SH-SY5Y (cell line): Measurements from ENCODE around the gene PIGS.

Experiments
- GATA2 ChIP-seq: IDR thresholded peaks from 2 replicates; pipeline ENCODE4 v1.6.1; 2011; ENCODE audit warnings: mild to moderate bottlenecking, low read depth, low read length
- GATA3 ChIP-seq: IDR thresholded peaks from 2 replicates; pipeline ENCODE4 v1.6.1; 2011; ENCODE audit warnings: low read depth, mild to moderate bottlenecking, low read length, moderate library complexity

- TF ChIP-seq GATA2 (no peak), GATA3 (no peak)
These were observed 8.2 kb upstream of the PIGS start for GRCh38 chr17:28579526-28579925.
